Raji (cell line): ENCODE data around the gene SCO2.

Source experiments
- POLR2A ChIP-seq: IDR thresholded peaks from 2 replicates; pipeline ENCODE4 v1.6.1; 2011; ENCODE audit warnings: low read depth, low read length, control low read depth; ENCODE audit not compliant: insufficient read depth

The SCO2 gene

DNA sequence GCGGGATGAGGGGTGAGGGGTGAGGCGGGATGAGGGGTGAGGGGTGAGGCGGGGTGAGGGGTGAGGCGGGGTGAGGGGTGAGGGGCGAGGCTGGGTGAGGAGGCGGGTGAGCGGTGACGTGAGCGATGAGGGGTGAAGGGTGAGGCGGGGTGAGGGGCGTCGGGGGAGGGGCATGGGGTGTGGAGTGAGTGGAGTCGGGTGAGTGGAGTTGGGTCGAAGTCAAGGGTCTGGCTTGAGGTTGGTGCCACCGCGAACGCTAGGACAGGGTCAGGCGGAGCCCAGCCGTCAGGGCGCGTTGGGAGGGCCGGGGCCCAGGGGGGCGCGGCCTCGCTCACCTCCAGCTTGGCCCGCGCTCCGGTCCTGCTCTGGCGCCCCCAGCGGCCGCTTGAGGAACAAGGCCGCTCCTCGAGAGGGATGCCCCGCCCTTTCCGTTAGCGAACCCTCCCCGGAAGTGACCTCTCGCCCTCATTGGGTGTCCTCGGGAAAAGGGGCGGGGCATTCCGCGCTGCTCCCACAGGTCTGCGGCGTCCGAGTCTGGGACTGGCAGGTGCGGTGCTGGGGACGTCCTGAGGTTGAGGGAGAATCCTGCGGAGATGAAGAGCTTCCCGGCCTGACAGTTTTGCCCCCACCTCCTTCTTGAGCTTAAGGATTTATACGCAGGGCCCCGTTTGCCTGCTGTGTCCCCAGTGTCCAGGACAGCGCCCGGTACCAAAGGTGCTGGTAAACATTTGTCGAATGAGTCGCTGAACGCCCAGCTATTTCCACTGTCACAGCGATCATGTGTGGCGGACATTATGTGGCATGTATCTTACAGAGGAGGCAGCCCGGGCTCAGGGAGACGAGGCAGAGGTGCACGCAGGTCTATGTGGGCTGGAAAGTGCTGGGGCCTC lies 37.4 kb upstream of the SCO2 start, which contains the start of gene SYCE3:
Gene SYCE3 (minus strand): TSS at position 397 of the 890 bp plus-strand sequence. CDS start 6,514 bp downstream, outside the sequence.
- peak; percentile 73 for TF ChIP-seq POLR2A

DNA sequence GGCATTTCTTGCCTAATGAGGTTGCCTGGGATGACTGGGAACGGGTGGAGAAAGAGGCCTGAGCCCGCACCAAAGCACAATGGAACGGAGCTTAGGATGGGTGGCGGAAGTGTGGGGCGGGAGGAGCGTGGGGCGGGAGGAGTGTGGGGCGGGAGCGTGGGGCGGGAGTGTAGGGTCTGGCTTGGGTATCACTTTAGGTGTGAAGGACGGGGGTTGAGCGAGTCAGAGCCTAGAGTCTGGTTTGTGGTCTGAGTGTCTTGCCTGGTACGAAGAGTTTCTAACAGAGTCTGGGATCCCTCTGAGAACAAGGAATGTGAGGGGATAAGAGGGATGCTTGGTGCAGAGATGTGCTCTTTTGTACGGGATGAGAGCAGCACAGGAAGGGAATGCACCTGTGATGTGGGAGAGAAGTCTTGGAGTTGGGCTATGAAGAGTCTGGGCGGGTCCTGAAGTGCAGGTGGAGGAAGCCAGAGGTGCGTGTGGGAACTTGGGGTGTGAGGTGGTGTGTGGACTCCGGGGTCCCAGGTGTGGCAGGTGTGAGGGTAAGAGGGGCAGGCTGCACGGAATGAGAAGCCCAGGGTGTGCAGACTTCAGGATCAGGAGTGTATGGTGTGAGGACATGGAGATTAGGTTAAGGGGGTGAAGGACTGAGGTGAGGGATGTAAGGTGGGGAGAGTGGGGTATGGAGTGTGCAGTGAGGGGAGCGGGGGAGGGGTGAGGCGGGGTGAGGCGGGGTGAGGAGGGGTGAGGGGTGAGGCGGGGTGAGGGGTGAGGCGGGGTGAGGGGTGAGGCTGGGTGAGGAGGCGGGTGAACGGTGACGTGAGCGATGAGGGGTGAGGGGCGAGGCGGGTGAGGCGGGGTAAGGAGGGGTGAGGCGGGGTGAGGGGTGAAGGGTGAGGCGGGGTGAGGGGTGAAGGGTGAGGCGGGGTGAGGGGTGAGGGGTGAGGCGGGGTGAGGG lies 36.3 kb upstream of the SCO2 start:
- TF ChIP-seq POLR2A: no peak

DNA sequence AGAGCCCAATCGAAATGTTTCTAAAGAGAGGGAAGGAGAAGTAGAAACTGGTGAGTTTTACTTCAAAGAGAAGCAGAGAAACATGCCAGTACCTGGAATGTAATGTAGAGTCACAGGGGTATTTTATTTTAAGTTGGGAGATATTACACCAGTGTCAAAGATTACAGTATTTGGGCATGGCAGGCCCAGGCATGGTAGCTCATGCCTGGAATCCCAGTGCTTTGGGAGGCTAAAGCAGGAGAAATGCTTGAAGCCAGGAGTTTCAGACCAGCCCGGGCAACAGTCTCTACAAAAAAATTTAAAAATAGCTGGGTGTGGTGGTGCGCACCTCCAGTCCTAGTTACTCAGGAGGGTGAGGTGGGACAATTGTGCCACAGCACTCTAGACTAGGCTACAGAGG lies 34.6 kb upstream of the SCO2 start:
- TF ChIP-seq POLR2A: no peak

DNA sequence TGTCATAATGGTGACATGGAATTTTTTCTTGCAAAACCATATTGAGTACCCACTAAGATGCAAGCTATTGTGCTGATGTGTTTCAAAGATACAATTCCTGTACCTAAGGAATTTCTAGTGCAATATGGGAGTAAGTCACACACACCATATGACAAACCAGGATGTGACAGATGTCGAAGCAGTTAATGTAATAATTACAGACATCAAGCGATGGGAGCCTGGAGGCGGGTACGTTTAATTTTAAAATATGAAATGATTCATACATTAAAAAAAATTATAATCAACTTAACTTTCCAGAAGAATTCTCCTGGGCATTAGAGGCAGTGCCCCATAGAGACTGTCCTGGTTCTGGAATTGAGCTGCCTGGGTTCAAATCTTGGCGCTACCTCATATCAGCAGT lies 31.3 kb upstream of the SCO2 start:
- TF ChIP-seq POLR2A: no peak

DNA sequence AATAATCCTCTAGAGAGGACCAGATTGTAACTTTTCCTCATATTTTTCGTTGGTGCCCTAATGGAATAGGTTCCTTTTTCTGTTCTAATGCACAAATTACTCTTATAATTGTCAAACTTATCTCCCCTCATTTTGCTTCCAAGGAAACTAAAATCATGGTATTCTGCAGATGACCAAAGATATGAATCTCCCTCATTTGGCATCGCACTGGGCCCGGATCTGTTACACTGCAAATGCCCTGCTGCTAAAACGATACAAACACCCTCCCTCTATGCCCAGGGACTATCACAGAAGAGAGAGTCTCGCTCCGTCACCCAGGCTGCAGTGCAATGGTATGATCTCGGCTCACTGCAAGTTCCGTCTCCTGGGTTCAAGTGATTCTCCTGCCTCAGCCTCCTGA lies 27.9 kb upstream of the SCO2 start:
- TF ChIP-seq POLR2A: no peak

GRCh38 chr22:50551160-50551752 lies 25.9 kb upstream of the SCO2 start:
- TF ChIP-seq POLR2A: no peak

- no peak for TF ChIP-seq POLR2A
Measured at GRCh38 chr22:50550395-50550794, 25.0 kb upstream of the SCO2 start.

GRCh38 chr22:50548921-50549790 lies 23.8 kb upstream of the SCO2 start:
- TF ChIP-seq POLR2A: no peak

GRCh38 chr22:50548040-50548920 lies 22.9 kb upstream of the SCO2 start:
- 0 out of 2 replicates have a peak, but pooled peaks have one; percentile 25 for TF ChIP-seq POLR2A

- TF ChIP-seq POLR2A: no peak
Measured at GRCh38 chr22:50547263-50547985, 22.0 kb upstream of the SCO2 start.

DNA sequence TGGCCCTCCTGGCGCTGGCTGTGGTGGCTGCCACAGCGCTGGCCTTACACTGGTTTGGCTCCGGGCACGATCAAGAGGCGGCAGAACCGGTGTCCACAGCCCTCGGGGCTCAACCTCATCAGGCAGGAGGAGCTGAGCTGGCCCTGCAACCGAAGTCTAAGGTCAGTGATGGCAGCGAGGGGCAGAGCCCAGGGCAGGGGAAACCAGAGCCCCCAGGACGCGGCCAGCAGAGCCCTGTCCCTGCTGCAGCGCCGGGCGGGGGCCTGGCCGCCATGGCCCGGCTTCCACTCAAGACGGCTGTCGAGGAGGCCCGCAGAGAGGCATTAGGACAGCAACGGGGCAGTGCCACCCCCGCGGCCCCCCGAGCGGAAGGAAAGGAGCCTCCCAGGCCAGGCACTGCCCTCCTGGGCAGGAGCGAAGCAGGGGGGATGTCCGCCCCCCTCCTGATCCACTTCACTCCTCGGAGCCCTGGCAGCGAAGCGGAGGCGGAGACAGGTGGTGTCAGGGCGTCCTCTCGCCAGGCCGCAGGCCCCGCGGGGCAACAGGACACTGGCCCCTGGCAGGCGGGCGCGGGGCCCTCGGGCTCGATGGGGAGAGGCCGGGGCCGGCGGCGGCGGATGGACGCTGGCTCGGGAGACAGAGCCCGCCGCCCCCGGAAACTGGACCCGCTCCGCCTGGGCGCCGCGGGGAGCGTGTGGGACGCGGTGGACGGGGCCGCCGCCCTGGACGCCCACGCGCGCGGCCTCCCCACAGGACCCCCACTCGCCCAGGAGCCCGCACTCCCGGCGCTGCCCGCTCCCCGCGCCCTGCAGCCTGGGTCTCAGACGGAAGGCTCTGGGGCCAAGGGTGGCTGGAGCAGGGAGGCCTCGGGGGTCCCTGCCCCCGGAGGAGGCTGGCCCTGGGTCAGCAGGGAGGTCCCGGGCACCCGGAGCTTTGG lies 21.2 kb upstream of the SCO2 start:
- TF ChIP-seq POLR2A: no peak
